Activated T-cell treated with anti-CD3 and anti-CD28 coated beads for 1 hour (primary cell): Measurements from ENCODE around the gene KIF26B.

ENCODE experiments used
- DNase-seq: peaks from one replicate; pipeline ENCODE4 v3.0.0-alpha.2; 2020; ENCODE audit warnings: low read depth

Gene KIF26B

GRCh38 chr1:245431706-245432105, 276.9 kb downstream of the KIF26B start:
- no peak for DNase-seq

GRCh38 chr1:245432228-245432875, 277.6 kb downstream of the KIF26B start:
- DNase-seq: no peak

DNA sequence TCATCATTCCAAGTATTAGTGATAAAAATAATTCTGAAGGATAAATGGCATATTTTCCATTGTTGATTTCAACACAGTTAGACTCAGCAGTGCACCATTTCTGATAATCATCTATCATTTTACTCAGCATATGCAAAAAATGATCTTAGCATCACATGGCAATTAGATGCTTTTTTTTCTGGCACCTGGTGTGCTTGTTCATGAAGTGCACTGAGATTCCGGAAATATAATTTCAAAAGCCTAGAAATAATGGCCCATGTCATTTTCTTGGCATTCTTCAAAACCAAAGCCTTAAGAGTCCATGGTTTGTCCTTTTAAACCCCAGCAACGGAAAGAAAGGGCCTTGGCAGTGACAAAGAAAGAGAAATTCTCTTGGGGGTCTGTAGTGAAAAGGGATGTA, 278.8 kb downstream of the KIF26B start:
- no peak for DNase-seq

DNA sequence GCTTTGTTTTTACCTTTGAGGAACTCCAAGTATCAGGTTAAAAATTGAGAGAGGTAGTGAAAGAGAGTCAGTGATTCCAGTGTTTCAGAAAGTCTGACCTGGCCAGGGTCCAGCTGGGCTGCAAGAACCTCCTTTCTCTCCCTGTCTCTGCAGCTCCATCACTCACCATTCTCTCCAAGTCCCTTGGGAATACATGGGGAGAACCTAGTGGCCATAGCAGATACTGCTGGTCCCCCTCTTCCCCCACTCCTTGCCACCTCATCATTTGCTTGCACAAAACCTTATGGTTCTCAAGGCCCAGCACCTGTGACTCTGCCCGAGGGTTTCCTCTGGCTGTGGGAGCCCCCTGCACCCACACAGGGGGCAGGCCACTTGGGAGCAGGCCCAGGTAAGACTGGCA, 279.5 kb downstream of the KIF26B start:
- DNase-seq: no peak

- DNase-seq: no peak
Measured at GRCh38 chr1:245436407-245436806, 281.6 kb downstream of the KIF26B start.

DNA sequence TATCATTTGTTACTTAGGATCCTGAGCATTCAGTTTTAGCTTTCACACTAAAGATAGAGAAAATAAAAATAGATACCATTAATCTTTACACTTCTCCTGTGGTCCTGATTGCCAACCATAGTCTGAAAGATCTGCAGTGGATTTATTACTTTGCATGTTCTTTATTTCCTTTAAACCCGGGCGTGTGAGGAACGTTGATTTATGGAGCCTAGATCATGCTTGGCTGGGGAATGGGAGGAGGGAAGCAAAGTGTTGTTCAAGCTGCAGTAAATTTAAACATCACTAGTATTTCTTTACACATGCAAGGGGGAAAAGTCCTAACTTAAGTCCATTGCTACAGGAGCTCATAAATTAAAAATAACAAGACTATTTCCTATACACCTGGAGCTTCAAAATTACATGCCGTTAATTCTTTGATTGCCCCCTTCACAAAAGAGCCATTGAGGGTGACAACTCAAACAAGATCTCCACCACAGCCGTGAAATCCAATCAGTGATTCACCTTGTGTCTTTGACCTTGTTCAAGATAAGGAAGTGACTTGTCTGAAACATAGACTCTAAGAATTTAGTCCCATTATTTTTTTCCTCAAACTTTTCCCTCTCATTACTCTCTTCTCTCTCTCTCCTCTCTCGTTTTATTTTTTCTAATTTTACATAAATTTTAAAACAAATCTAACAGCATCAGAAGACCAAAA, 282.7 kb downstream of the KIF26B start:
- DNase-seq: no peak

DNA sequence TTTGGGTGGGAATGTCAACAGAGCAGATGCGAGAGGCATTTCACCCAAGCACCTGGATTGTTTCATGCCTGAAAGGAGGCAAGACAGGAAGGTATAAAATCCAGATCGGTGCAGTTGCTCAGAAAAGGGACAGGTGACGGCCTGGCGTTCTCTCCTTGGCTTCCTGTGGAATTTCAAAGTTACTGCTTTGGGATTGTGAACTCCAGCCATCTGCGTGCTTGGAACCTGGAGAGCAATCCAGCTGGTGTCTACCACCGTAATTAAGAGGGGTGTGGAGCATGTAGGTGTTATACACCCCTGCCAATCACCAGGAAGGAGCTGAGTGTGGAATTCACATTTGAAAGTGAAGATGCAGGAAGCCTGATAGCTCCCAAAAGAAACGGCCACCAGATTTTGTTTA, 286.1 kb downstream of the KIF26B start:
- DNase-seq: no peak

GRCh38 chr1:245441689-245442088, 286.9 kb downstream of the KIF26B start:
- no peak for DNase-seq

GRCh38 chr1:245444147-245444828, 289.5 kb downstream of the KIF26B start:
- no peak for DNase-seq

DNA sequence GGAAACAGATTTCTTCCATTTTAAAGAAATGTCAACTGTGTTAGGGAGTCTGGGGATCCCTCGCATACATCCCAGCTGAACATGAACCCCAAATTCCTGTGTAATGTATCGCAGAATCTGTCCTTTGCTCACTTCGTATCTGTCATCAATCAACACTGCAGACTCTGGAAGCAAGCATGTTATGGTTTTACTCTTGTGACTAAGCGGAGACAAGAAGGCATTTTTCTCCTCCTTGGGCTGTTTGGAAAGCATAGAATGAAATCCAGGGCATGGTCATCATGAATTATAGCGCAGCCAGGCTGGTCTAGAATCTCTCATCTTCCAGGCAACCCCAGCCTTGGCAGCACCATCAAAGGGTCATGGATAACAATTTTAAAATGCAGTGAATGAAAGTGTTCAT, 290.2 kb downstream of the KIF26B start:
- DNase-seq: no peak

GRCh38 chr1:245448531-245448930, 293.7 kb downstream of the KIF26B start:
- DNase-seq: no peak

DNA sequence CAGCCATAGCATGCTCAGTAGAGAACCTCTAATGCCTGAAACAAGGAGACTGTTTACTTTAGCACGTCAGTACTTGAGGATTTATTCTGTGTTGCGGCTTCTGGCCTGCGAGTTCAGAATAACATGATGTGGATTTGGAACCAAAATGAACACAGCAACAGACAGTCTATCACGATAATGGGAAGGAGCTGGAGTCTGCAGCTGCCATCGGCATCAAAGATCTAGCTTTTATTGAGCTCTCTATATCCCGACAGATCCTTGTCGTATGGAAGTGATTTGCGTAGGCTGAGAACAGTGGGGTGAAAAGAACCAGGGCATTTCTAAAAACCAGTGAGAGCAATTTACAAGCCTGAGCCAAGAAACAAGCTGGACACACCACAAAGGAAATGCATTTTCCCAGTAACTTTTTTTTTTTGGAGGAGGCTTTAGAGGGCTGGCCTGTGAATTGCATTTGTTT, 294.2 kb downstream of the KIF26B start:
- DNase-seq: no peak

- no peak for DNase-seq
Measured at GRCh38 chr1:245453541-245453940, 298.8 kb downstream of the KIF26B start.

DNA sequence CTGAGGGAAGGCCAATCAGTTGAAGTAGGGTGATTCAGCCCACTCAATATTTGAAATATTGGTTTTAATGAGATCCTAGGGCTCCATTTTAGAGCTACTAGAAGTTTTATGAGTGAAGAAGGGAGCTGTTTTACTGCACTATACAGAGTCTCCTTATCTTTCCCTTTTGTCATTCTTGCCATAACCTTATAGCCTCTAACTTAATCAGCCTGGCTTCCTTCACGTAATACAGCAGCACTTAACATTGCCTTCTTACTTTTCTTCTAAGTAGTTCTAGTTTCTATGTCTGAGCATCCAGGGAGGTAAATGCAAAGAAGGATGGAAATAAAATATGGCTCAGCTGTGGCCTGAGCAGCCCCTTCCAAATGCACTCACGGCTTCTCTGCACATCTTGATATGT, 299.3 kb downstream of the KIF26B start:
- no peak for DNase-seq

GRCh38 chr1:245457562-245457961, 302.8 kb downstream of the KIF26B start:
- DNase-seq: no peak

- DNase-seq: no peak
Measured at GRCh38 chr1:245458234-245458633, 303.4 kb downstream of the KIF26B start.

GRCh38 chr1:245458761-245459174, 304.0 kb downstream of the KIF26B start:
- no peak for DNase-seq

DNA sequence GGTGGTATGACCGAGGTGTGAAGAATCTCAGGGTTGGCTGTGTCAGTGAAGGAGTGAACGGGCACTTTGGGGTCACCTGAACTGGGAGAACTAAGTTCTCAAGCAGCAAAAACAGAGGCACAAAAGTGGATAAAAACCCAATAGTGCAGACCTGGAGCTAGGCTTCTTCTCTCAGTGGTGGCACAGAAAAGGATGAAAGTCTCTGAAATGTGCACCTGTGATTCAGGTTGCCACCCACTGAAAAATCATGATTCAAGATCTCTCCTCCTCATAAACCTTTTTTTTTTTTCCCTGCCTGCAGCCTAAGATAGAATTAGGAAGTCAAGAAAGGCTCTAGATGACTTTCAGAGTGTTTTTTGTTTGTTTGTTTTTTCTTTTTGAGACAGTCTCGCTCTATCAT, 304.8 kb downstream of the KIF26B start:
- DNase-seq: no peak

DNA sequence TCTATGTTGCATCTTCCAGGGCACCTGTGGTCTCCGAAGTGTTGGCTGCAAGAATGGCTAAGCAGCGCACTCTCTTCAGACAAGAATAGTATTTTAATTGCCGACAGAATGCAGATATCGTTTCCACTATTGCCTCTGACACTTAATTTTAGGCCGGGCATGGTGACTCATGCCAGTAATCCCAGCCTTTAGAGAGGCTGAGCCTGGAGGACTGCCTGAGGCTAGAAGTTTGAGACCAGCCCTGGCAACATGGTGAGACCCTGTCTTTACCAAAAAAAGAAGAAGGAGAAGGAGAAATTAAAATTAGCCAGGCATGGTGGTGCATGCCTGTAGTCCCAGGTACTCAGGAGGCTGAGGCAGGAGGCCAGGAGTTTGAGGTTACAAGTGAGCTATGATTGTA, 306.9 kb downstream of the KIF26B start:
- no peak for DNase-seq

DNA sequence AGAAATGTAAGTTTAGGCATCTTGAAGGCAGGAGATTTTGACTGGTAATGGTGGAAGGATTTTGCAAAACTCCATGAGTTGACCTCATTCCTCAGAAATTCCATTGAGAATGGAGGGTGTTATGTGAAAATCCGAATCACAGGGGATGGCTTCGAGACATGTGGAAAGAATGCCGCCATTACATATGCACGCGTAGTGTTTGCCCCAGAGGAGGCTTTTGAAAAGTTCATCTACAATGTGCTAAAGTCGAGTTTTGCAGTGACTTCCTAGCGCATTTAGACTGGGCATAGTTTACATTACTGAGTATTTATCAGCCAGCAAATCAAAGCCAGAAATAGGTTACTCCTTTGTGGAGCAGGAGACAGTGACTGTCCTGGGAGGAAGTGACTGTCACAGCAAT, 307.4 kb downstream of the KIF26B start:
- DNase-seq: no peak

GRCh38 chr1:245463392-245464165, 308.8 kb downstream of the KIF26B start:
- DNase-seq: no peak

- DNase-seq: no peak
Measured at GRCh38 chr1:245464290-245464689, 309.5 kb downstream of the KIF26B start.

- DNase-seq: no peak
Measured at GRCh38 chr1:245465666-245466065, 310.9 kb downstream of the KIF26B start.
